HFF-Myc (cell line): ENCODE data around the gene TTLL5.
A peak's percentile ranks its signal among the peaks of the same experiment; 100 is the strongest.

ENCODE experiments used
- DNase-seq: peaks from one replicate; pipeline ENCODE4 v3.0.0-alpha.2; 2011; ENCODE audit warnings: low read depth; ENCODE audit errors: extremely low read depth
- H3K4me3 ChIP-seq: replicated peaks from 2 replicates; pipeline ENCODE4 v1.5.1; 2011; ENCODE audit warnings: low read depth, mild to moderate bottlenecking, control low read depth, low read length
- TF ChIP-seq, protein P1 (sequence below): IDR thresholded peaks from 2 replicates; pipeline ENCODE4 v1.5.1; 2012; ENCODE audit warnings: mild to moderate bottlenecking, low read depth, low read length, control low read depth; ENCODE audit errors: missing control alignments

Gene TTLL5

DNA sequence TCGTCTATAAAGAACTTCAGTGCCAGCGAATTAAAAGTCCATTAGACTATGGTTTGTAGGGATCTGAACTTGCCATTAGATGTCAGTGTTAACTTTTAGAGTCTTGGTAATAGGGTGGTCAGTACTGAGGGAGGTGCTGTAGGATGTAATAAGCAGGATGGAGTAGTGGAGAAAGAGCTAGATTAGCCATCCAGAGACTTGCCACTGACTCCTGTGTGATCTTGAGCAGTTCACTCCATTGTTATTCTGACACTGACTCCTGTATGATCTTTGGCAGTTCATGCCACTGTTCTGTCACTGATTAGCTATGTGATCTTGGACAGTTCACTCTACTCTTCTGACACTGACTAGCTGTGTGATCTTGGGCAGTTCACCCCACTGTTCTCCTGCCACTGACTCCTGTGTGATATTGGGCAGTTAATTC lies 133.6 kb downstream of the TTLL5 start:
- DNase-seq, result peak; percentile 26
- no peak overlapping the region for H3K4me3 ChIP-seq
- TF ChIP-seq, protein P1, sequence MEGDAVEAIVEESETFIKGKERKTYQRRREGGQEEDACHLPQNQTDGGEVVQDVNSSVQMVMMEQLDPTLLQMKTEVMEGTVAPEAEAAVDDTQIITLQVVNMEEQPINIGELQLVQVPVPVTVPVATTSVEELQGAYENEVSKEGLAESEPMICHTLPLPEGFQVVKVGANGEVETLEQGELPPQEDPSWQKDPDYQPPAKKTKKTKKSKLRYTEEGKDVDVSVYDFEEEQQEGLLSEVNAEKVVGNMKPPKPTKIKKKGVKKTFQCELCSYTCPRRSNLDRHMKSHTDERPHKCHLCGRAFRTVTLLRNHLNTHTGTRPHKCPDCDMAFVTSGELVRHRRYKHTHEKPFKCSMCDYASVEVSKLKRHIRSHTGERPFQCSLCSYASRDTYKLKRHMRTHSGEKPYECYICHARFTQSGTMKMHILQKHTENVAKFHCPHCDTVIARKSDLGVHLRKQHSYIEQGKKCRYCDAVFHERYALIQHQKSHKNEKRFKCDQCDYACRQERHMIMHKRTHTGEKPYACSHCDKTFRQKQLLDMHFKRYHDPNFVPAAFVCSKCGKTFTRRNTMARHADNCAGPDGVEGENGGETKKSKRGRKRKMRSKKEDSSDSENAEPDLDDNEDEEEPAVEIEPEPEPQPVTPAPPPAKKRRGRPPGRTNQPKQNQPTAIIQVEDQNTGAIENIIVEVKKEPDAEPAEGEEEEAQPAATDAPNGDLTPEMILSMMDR, result peak; percentile 21

DNA sequence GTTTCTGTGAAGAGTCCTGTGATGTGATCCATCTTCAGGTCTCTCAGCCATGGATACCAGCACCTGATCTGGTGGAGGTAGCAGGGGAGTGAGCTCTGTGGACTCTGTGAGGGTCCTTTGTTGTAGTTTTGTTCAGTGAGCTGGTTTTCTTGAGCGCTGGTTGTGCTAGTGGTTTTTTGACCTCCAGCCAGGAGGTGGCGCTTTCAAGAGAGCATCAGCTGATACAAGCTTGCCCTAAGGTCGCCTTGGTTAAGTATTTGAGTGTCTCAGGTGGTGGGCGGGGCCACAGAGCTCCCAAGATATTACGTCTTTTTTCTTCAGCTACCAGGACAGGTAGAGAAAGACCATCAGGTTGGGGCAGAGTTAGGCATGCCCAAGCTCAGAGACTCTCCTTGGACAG lies 139.7 kb downstream of the TTLL5 start:
- H3K4me3 ChIP-seq, result no peak overlapping the region
- DNase-seq, result no peak
- TF ChIP-seq, protein P1, result peak; percentile 27

DNA sequence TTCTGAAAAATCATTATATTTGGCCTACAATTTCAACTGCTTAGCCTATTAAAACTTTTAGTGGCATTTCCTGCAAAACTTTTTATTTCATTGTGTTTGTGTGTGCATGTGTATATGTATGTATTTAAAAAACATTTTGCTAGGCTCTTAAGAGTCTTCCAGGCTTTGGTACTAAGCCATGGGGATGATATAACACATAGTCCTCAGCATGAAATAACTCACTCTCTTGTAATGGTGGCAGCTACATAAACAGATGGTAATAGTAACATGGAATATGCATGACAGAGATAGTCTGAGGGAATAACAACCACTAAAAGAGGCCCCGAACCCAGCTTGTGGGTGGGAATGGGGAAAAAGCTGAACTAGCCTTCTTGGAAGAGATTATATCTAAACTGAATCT lies 141.4 kb downstream of the TTLL5 start:
- TF ChIP-seq, protein P1, result no peak
- DNase-seq, result no peak
- no peak overlapping the region for H3K4me3 ChIP-seq

DNA sequence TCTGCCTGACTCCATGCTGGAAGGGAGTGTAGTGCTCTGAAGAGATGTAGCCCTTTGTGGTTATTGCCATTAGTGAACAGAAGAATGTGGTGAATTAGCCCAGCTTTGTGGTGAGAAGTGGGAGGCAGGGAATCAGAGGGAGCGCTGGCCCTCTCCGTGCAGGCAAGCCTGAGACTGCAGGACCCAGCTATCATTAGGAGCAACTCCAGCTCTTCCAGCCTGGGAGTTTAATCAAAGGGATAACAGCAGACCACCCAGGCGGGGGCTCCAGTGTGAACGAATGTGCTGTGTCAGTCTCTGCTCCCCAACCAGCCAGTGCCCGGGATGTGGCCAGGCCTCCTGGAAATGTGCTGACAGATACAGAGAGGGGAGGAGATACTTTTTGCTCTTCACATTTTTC lies 142.7 kb downstream of the TTLL5 start:
- TF ChIP-seq, protein P1, result no peak
- no peak overlapping the region for H3K4me3 ChIP-seq
- no peak for DNase-seq

DNA sequence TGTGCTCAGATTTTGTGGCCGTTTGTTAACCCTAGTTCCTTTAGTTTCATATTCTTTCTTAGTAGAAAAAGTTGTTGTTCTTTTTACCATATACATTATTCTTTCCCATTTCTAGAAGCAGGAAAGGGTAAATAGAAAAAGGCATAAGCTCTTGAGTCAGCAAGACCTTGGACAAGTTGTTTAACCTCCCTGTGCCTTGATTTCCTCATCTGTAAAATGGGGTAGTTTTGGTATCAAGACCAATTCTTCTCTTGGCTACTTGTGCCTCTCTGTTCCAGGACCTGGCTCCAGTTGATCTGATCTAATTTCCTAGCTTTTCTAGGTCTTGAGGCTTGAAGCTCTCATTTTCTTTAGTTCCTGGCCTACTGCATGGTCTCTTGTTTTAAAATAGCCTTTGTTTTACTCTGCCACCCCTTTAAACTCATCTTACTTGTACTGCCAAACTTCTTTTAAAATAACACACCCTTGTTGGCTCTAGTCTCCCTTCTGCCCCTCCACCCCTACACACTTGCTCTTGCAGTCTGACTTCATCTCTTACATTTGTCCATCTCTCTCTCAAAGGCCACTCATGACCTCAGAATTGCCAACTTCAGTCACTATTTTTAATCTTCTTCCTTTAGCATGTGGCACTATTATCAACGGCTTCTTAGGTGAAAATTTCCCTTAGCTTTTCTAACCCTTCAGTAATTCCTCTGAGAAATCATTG lies 143.7 kb downstream of the TTLL5 start:
- no peak for DNase-seq
- no peak overlapping the region for H3K4me3 ChIP-seq
- TF ChIP-seq, protein P1, result no peak

DNA sequence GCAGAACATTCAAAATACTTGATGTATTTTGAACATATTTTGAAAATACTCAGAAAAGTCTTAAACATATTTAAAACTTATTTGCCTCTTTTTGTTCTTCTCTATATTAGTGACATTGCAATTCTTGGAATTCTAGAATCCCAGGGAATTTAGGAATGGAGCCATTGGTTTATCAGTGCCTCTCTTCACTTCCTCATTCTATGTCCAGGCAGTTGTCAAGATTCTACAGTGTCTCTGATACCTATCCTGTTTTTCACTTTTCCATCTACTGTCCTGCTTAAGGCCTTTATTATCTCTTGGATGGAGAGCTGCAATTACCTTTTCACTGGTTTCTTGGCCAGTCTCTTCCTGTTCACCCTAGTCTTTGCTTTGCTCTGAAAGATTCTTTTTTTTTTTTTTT lies 144.6 kb downstream of the TTLL5 start:
- no peak for DNase-seq
- no peak overlapping the region for H3K4me3 ChIP-seq
- TF ChIP-seq, protein P1, result no peak
